K562 (cell line): Measurements from ENCODE around the gene ERBB4.

Experiments
- CHD4 ChIP-seq: fragments of 200-600 bp; sonication (generic); IDR thresholded peaks from 3 replicates; pipeline ENCODE4 v1.6.1; 2012; ENCODE audit warnings: low read depth, mild to moderate bottlenecking, mixed read lengths, low read length, inconsistent platforms; ENCODE audit not compliant: insufficient read depth, insufficient replicate concordance, poor library complexity, severe bottlenecking
- DNMT1 ChIP-seq: fragments of 450-650 bp; IDR thresholded peaks from 2 replicates; pipeline ENCODE4 v1.6.1; 2016; ENCODE audit warnings: antibody characterized with exemption, mild to moderate bottlenecking
- EHMT2 ChIP-seq: fragments of 450-650 bp; IDR thresholded peaks from 2 replicates; pipeline ENCODE4 v1.6.1; 2018; ENCODE audit warnings: antibody characterized with exemption
- EZH2 ChIP-seq: IDR thresholded peaks from 2 replicates; pipeline ENCODE4 v1.6.1; 2012; ENCODE audit warnings: low read depth, mild to moderate bottlenecking, inconsistent platforms, low read length, borderline replicate concordance
- HDAC1 ChIP-seq, 2 experiments: fragments of 450-650 bp; IDR thresholded peaks; 2 replicates each; pipeline ENCODE4 v1.6.1; 2016 to 2017; ENCODE audit warnings: inconsistent platforms in 1 of 2, mild to moderate bottlenecking in 1 of 2, moderate library complexity in 1 of 2
- MAFF ChIP-seq: IDR thresholded peaks from 2 replicates; pipeline ENCODE4 v1.6.1; 2012; ENCODE audit warnings: low read length, improper control_type of control experiment
- MLX ChIP-seq, 2 experiments: fragments of 450-650 bp in 1 of 2; sonication (generic) in 1 of 2; formaldehyde crosslinking; conservative IDR thresholded peaks; 2 replicates each; pipeline versions ENCODE4 v1.4.0 to v1.8.1; 2020 to 2022; ENCODE audit warnings: mild to moderate bottlenecking in 1 of 2, missing genetic modification reagents in 1 of 2
- MXI1 ChIP-seq: IDR thresholded peaks from 2 replicates; pipeline ENCODE4 v1.6.1; 2011; ENCODE audit warnings: low read depth, mild to moderate bottlenecking, improper control_type of control experiment, low read length
- POLR2A ChIP-seq: fragments of 450-650 bp; conservative IDR thresholded peaks from 2 replicates; pipeline ENCODE4 v1.6.1; 2016
- POLR2AphosphoS5 ChIP-seq: IDR thresholded peaks from 2 replicates; pipeline ENCODE4 v1.6.1; 2011; ENCODE audit warnings: mild to moderate bottlenecking, low read depth, low read length, moderate library complexity; ENCODE audit not compliant: control insufficient read depth, insufficient read depth
- RNF2 ChIP-seq: sonication (generic); IDR thresholded peaks from 2 replicates; pipeline ENCODE4 v1.6.1; 2016
- TAF1 ChIP-seq: IDR thresholded peaks from 2 replicates; pipeline ENCODE4 v1.6.1; 2011; ENCODE audit warnings: mild to moderate bottlenecking, low read length, moderate library complexity; ENCODE audit not compliant: insufficient read depth, control insufficient read depth, severe bottlenecking; ENCODE audit errors: extremely low read depth
- ZFX ChIP-seq: sonication (generic); formaldehyde crosslinking; IDR thresholded peaks from 2 replicates; pipeline ENCODE4 v1.8.0; 2022; ENCODE audit warnings: mild to moderate bottlenecking, missing genetic modification reagents, moderate library complexity
- ZNF253 ChIP-seq: fragments of 250-450 bp; sonication (Bioruptor Pico); conservative IDR thresholded peaks from 2 replicates; pipeline ENCODE4 v1.6.1; 2021; ENCODE audit warnings: mild to moderate bottlenecking

GRCh38 chr2:212180408-212181083 lies 358.1 kb downstream of the ERBB4 start:
- TF ChIP-seq TAF1 (no peak), ZNF253 (CRISPR knock-in tag) (no peak), MLX (CRISPR knock-in tag; conservative IDR thresholded peaks at IDR 0.05) (no peak), ZFX (CRISPR knock-in tag) (no peak), HDAC1 (IDR thresholded peaks at IDR 0.05) (no peak), POLR2A (no peak), POLR2AphosphoS5 (no peak), RNF2 (no peak), EHMT2 (no peak), MXI1 (no peak), DNMT1 (no peak), CHD4 (no peak), EZH2 (no peak), MAFF (no peak)
